GM12874 (cell line): ENCODE measurements around the gene HDDC2.

Source experiments
- TF ChIP-seq, protein P1 (sequence below): IDR thresholded peaks from 2 replicates; pipeline ENCODE4 v1.5.1; 2011; ENCODE audit warnings: low read depth, mild to moderate bottlenecking, control low read depth, low read length, moderate library complexity; ENCODE audit not compliant: insufficient read depth

The HDDC2 gene

GRCh38 chr6:125254321-125254720 lies 47.4 kb downstream of the HDDC2 start:
- TF ChIP-seq, protein P1, sequence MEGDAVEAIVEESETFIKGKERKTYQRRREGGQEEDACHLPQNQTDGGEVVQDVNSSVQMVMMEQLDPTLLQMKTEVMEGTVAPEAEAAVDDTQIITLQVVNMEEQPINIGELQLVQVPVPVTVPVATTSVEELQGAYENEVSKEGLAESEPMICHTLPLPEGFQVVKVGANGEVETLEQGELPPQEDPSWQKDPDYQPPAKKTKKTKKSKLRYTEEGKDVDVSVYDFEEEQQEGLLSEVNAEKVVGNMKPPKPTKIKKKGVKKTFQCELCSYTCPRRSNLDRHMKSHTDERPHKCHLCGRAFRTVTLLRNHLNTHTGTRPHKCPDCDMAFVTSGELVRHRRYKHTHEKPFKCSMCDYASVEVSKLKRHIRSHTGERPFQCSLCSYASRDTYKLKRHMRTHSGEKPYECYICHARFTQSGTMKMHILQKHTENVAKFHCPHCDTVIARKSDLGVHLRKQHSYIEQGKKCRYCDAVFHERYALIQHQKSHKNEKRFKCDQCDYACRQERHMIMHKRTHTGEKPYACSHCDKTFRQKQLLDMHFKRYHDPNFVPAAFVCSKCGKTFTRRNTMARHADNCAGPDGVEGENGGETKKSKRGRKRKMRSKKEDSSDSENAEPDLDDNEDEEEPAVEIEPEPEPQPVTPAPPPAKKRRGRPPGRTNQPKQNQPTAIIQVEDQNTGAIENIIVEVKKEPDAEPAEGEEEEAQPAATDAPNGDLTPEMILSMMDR: no peak

DNA sequence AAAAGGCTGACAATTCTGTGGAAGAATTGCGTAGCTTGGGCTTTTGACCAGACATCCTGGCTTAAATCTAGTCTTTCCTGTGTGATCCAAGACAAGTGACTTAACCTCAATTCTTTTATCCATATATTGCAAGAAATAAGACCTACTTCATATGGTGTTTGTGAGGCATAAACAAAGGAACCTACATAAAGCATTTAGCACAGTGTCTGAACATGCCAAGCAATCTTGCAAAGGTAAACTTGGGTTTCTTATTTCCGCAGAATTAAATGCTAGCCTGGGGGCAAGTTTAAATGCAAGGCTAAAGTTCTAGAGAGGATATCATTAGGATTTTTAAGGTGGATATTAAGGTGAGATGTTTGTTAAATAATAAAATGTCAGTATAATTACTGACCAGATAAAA lies 47.9 kb downstream of the HDDC2 start:
- TF ChIP-seq, protein P1: no peak

GRCh38 chr6:125252891-125253290 lies 48.9 kb downstream of the HDDC2 start:
- TF ChIP-seq, protein P1: no peak

- TF ChIP-seq, protein P1: no peak
These were observed 50.1 kb downstream of the HDDC2 start for GRCh38 chr6:125251516-125252220.

DNA sequence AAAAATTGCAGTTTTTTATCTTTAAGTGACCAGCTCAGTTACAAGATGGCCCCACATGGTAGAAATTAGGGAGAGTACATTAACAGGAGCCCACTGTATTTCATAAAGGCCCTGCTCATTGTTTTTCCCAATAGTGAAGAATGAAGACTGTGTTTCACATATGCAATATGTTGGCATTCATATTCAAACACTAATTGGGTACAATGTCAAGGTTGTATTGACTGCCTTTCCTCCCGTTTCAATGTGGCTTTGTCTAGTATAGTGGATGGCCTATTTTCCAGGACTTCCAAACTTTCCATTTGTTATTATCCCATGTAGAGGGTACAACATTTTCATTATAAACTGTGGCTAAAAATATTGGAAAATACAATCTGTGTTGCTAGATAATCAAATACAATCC lies 51.3 kb downstream of the HDDC2 start:
- TF ChIP-seq, protein P1: no peak

DNA sequence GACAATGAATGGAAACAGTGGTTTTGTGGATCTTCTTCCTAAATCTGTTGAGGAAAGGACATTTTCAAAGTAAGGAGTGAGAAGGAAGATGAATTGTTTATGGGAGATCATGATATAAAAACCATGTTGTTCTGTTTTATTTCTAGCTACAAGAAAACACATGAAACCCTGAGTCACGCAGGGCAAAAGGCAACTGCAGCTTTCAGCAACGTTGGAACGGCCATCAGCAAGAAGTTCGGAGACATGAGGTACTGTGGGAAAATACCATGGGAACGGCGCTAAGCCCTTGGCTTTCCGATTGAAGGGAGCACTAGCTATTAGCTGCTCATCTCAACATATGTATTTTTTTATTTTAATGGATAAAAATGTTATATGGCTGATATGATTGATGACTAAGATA lies 53.6 kb downstream of the HDDC2 start:
- TF ChIP-seq, protein P1: no peak

GRCh38 chr6:125246566-125246965 lies 55.2 kb downstream of the HDDC2 start:
- TF ChIP-seq, protein P1: no peak
